GM12865 (cell line): ENCODE data around the gene TAF11L9.
"Not testable (repeated sequence)": the region's sequence is repeated elsewhere in the genome, so short reads cannot be mapped to it uniquely, and the experiment has no call there.

Experiments used
- DNase-seq: peaks from one replicate; pipeline ENCODE4 v3.0.0; 2010; ENCODE audit warnings: low read depth
- H3K4me3 ChIP-seq: 2 replicates; pipeline ENCODE4 v1.5.1; 2011; ENCODE audit warnings: mild to moderate bottlenecking, low read depth, low read length, control low read depth
- TF ChIP-seq, protein P1 (sequence below): IDR thresholded peaks from 2 replicates; pipeline ENCODE4 v1.5.1; 2011; ENCODE audit warnings: low read length, control low read depth, low read depth, inconsistent platforms; ENCODE audit not compliant: insufficient read depth; ENCODE audit errors: missing control alignments

TAF11L9 gene

DNA sequence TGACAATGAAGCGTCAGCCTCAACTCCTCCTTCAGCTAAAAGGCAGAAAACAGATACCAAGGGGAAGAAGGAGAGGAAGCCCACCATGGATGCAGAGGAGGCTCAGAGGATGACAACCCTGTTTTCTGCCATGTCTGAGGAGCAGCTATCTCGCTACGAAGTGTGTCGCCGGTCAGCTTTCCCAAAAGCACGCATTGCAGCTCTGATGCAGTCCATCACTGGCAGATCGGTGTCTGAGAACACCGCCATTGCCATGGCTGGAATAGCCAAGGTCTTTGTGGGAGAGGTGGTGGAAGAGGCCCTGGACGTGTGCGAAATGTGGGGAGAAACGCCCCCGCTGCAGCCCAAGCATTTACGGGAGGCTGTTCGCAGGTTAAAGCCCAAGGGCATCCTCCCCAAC lies 10.8 kb upstream of the TAF11L9 start:
- no peak overlapping the region for H3K4me3 ChIP-seq
- TF ChIP-seq, protein P1, sequence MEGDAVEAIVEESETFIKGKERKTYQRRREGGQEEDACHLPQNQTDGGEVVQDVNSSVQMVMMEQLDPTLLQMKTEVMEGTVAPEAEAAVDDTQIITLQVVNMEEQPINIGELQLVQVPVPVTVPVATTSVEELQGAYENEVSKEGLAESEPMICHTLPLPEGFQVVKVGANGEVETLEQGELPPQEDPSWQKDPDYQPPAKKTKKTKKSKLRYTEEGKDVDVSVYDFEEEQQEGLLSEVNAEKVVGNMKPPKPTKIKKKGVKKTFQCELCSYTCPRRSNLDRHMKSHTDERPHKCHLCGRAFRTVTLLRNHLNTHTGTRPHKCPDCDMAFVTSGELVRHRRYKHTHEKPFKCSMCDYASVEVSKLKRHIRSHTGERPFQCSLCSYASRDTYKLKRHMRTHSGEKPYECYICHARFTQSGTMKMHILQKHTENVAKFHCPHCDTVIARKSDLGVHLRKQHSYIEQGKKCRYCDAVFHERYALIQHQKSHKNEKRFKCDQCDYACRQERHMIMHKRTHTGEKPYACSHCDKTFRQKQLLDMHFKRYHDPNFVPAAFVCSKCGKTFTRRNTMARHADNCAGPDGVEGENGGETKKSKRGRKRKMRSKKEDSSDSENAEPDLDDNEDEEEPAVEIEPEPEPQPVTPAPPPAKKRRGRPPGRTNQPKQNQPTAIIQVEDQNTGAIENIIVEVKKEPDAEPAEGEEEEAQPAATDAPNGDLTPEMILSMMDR, result no peak
- no peak for DNase-seq

DNA sequence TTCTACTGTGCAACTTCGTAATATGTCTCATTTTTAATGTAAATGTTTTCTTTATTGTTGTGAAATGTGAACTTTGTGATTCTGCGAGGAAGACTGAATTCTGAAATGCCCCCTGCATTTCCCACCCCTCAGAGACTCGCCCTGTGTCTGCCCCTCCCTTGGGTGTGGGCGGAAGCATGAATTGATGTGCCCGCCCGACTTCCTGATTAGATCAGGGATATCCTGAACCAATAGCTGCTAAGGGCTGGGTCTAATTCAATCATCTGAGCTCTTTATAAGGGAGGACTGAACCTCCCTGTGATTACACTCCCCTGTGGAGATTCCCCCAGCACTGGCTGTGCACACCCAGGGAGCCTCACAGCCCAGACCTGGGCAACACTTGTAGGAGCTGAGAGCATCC lies 9.7 kb upstream of the TAF11L9 start, which contains the start of gene TAF11L11:
TAF11L11 (plus strand) TSS at position 304 of the 400 bp plus-strand sequence.
- DNase-seq, H3K4me3 ChIP-seq: not testable (repeated sequence)

DNA sequence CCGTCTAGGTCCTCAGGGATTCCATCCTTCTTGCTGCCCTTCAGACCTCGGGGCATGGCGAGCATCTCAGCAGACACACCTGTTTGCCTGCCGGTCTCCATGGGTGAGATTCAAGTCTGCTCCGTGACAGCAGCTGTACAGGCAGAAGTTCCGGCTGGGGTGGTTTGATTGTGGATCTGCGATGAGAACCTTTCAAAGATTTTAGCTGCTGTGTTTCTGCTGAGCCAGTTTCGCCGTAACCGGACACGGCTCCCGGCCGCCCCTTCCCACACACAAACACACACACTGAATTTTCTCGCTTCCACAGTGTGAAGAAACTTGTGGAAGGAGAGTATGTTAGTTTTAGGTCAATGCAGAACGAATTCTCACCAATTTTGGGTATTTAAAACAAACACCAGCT lies 3.5 kb upstream of the TAF11L9 start, which contains the start of gene TAF11L10:
TAF11L10 (minus strand) TSS at position 101 of the 400 bp plus-strand sequence.
- DNase-seq, H3K4me3 ChIP-seq: not testable (repeated sequence)

DNA sequence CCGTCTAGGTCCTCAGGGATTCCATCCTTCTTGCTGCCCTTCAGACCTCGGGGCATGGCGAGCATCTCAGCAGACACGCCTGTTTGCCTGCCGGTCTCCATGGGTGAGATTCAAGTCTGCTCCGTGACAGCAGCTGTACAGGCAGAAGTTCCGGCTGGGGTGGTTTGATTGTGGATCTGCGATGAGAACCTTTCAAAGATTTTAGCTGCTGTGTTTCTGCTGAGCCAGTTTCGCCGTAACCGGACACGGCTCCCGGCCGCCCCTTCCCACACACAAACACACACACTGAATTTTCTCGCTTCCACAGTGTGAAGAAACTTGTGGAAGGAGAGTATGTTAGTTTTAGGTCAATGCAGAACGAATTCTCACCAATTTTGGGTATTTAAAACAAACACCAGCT lies 3.3 kb downstream of the TAF11L9 start, which contains the start of gene TAF11L8:
TAF11L8 (minus strand) TSS at position 101 of the 400 bp plus-strand sequence.
- not testable (repeated sequence) for H3K4me3 ChIP-seq

DNA sequence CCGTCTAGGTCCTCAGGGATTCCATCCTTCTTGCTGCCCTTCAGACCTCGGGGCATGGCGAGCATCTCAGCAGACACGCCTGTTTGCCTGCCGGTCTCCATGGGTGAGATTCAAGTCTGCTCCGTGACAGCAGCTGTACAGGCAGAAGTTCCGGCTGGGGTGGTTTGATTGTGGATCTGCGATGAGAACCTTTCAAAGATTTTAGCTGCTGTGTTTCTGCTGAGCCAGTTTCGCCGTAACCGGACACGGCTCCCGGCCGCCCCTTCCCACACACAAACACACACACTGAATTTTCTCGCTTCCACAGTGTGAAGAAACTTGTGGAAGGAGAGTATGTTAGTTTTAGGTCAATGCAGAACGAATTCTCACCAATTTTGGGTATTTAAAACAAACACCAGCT lies 8.5 kb downstream of the TAF11L9 start, which contains the start of gene TAF11L7:
TAF11L7 (minus strand) TSS at position 101 of the 400 bp plus-strand sequence.
- not testable (repeated sequence) for DNase-seq, H3K4me3 ChIP-seq

More for the DNA sequence above, 3.3 kb downstream of the TAF11L9 start, which contains the start of gene TAF11L8:
- not testable (repeated sequence) for DNase-seq
